HL-60 (cell line): ENCODE results near the gene JPH3.

Experiments
- DNase-seq, 2 experiments: peaks; one replicate each; pipeline ENCODE4 v3.0.0-alpha.2; 2010 to 2020; ENCODE audit warnings: low read depth in 1 of 2, low spot score in 1 of 2
- H3K27ac ChIP-seq: fragments of 250-450 bp; sonication (Bioruptor Pico); replicated peaks from 2 replicates; pipeline ENCODE4 v1.5.1; 2020; ENCODE audit warnings: mild to moderate bottlenecking, moderate library complexity
- H3K27me3 ChIP-seq: fragments of 250-450 bp; sonication (Bioruptor Pico); 2 replicates; pipeline ENCODE4 v1.5.1; 2021; ENCODE audit warnings: mild to moderate bottlenecking, moderate library complexity; ENCODE audit not compliant: insufficient read depth, poor library complexity, severe bottlenecking
- H3K4me3 ChIP-seq: replicated peaks from 2 replicates; pipeline ENCODE4 v1.5.1; 2011; ENCODE audit warnings: mild to moderate bottlenecking, control low read depth, low read length; ENCODE audit not compliant: insufficient read depth
- CTCF ChIP-seq: IDR thresholded peaks from one replicate; pipeline ENCODE4 v1.5.1; 2011; ENCODE audit warnings: low read length, control low read depth, inconsistent platforms; ENCODE audit not compliant: insufficient read depth
- GABPA ChIP-seq: IDR thresholded peaks from 2 replicates; pipeline ENCODE4 v1.6.1; 2012; ENCODE audit warnings: low read depth
- POLR2AphosphoS5 ChIP-seq: IDR thresholded peaks from 2 replicates; pipeline ENCODE4 v1.6.1; 2012; ENCODE audit warnings: low read depth
- REST ChIP-seq: IDR thresholded peaks from 2 replicates; pipeline ENCODE4 v1.6.1; 2012; ENCODE audit warnings: low read depth; ENCODE audit not compliant: insufficient replicate concordance
- SPI1 ChIP-seq: IDR thresholded peaks from 2 replicates; pipeline ENCODE4 v1.6.1; 2012; ENCODE audit warnings: low read depth, mild to moderate bottlenecking, borderline replicate concordance

Gene JPH3

GRCh38 chr16:87741700-87742415, 139.6 kb downstream of the JPH3 start:
- no peak for TF ChIP-seq GABPA
- no peak for TF ChIP-seq POLR2AphosphoS5
- DNase-seq, result no peak
- Histone ChIP-seq H3K27me3 (no peaks in the 10 kb centered on the region), H3K27ac (no peak overlapping the region), H3K4me3 (no peak overlapping the region)

GRCh38 chr16:87742781-87743490, 140.6 kb downstream of the JPH3 start:
- DNase-seq, result no peak
- no peak overlapping the region for H3K27ac ChIP-seq
- H3K4me3 ChIP-seq, result no peak overlapping the region
- H3K27me3 ChIP-seq, result no peaks in the 10 kb centered on the region
- TF ChIP-seq CTCF (no peak), SPI1 (no peak), REST (no peak), GABPA (no peak), POLR2AphosphoS5 (no peak)

GRCh38 chr16:87744750-87745514, 142.6 kb downstream of the JPH3 start:
- Histone ChIP-seq H3K4me3 (no peak overlapping the region), H3K27me3 (no peaks in the 10 kb centered on the region), H3K27ac (no peak overlapping the region)
- DNase-seq, result no peak
- TF ChIP-seq GABPA, result no peak
- no peak for TF ChIP-seq SPI1
- no peak for TF ChIP-seq POLR2AphosphoS5
- no peak for TF ChIP-seq REST
- TF ChIP-seq CTCF, result no peak

GRCh38 chr16:87746178-87746577, 143.9 kb downstream of the JPH3 start:
- H3K4me3 ChIP-seq, result no peak overlapping the region
- TF ChIP-seq REST, result no peak
- TF ChIP-seq POLR2AphosphoS5, result no peak
- no peak for TF ChIP-seq SPI1
- TF ChIP-seq CTCF, result no peak
- no peak for TF ChIP-seq GABPA
- no peak for DNase-seq
- H3K27ac ChIP-seq, result no peak overlapping the region
- H3K27me3 ChIP-seq, result no peaks in the 10 kb centered on the region
